ENCODE data around the gene POTED. TPM values are rescaled to one million over a fixed set of nuclear protein-coding genes. Genes with fewer than 3 reads are reported as not detected.
"Not testable (repeated sequence)": the region's sequence is repeated elsewhere in the genome, so short reads cannot be mapped to it uniquely, and the experiment has no call there.

Gene POTED
- total RNA-seq, result not detected
- not detected for total RNA-seq (2013)

GRCh38 chr21:13609477-13609876, at the start of gene POTED:
Gene POTED, plus strand, starts transcription at chr21:13609777. Its CDS starts 452 bp downstream, at chr21:13610229.
- H3K4me3 Mint-ChIP-seq; H3K27ac Mint-ChIP-seq; H3K36me3 ChIP-seq (ENCODE audit: control insufficient read depth, insufficient read depth, low read length); DNase-seq; H3K4me3 ChIP-seq (ENCODE audit: low read length); H3K27me3 ChIP-seq (ENCODE audit: control insufficient read depth, insufficient read depth, low read length); ATAC-seq; H3K4me1 ChIP-seq (ENCODE audit: control insufficient read depth, insufficient read depth, low read length); intact Hi-C loops (cut with micrococcal nuclease); H3K4me1 Mint-ChIP-seq; H3K27ac ChIP-seq (ENCODE audit: low read length); H3K36me3 Mint-ChIP-seq; H3K27me3 Mint-ChIP-seq (ENCODE audit: low read depth in 2 of 2); H3K9me3 ChIP-seq (ENCODE audit: control insufficient read depth, insufficient read depth, low read length); H3K9me3 Mint-ChIP-seq: not testable (repeated sequence)
- no CpG with 5 or more reads among the region's 42 CpGs for WGBS (ENCODE audit: insufficient coverage)

DNA sequence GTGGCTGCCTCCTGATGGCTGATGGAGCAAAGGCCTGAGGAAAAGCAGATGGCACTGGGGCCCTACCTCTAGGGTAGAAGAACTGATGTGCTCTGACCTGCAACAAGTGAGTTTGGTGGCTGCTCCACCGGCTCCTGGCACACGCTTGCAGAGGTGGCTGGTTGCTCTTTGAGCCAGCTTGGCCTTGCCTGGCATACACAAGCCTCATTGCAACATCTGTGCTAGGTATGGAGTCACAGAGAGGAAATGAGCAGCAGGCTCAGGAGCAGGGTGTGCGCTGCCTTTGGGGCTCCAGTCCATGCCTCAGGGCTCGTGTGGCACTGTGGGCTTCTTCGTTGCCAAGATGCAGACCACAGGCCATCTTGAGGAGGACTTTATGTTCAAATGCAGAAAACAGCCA, 40.5 kb downstream of the POTED start:
- H3K27ac Mint-ChIP-seq; ATAC-seq; DNase-seq; H3K27me3 ChIP-seq (ENCODE audit: control insufficient read depth, insufficient read depth, low read length); H3K4me1 ChIP-seq (ENCODE audit: control insufficient read depth, insufficient read depth, low read length); H3K36me3 Mint-ChIP-seq; H3K4me3 Mint-ChIP-seq; H3K4me1 Mint-ChIP-seq; H3K36me3 ChIP-seq (ENCODE audit: control insufficient read depth, insufficient read depth, low read length); H3K27me3 Mint-ChIP-seq (ENCODE audit: low read depth in 2 of 2); H3K9me3 Mint-ChIP-seq; H3K4me3 ChIP-seq (ENCODE audit: low read length); H3K9me3 ChIP-seq (ENCODE audit: control insufficient read depth, insufficient read depth, low read length); intact Hi-C loops (cut with micrococcal nuclease); H3K27ac ChIP-seq (ENCODE audit: low read length): not testable (repeated sequence)
- WGBS (ENCODE audit: insufficient coverage), result no CpG with 5 or more reads among the region's 5 CpGs

DNA sequence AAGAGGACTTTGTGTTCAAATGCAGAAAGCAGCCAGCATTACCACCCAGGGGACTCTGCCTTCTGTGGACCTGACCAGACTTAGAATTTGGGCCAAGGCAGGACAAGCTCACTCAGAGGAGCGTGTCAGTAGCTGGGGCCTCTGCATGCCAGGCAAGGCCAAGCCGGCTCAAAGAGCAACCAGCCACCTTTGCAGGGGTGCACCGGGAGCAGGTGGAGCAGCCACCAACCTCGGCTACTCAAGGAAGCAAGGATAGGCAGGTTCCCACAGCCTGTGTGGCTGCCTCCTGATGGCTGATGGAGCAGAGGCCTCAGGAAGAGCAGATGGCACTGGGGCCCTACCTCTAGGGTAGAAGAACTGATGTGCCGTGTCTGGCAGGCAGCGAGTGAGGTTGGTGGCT, 42.2 kb downstream of the POTED start:
- WGBS (ENCODE audit: insufficient coverage), result 86% methylated on average over 3 of the region's 6 CpGs
- H3K4me3 ChIP-seq (ENCODE audit: low read length); H3K4me3 Mint-ChIP-seq; H3K36me3 ChIP-seq (ENCODE audit: control insufficient read depth, insufficient read depth, low read length); intact Hi-C loops (cut with micrococcal nuclease); H3K9me3 ChIP-seq (ENCODE audit: control insufficient read depth, insufficient read depth, low read length); H3K27me3 Mint-ChIP-seq (ENCODE audit: low read depth in 2 of 2); H3K4me1 Mint-ChIP-seq; H3K27me3 ChIP-seq (ENCODE audit: control insufficient read depth, insufficient read depth, low read length); DNase-seq; H3K4me1 ChIP-seq (ENCODE audit: control insufficient read depth, insufficient read depth, low read length); H3K9me3 Mint-ChIP-seq; H3K36me3 Mint-ChIP-seq; H3K27ac Mint-ChIP-seq; ATAC-seq; H3K27ac ChIP-seq (ENCODE audit: low read length): not testable (repeated sequence)
